Activated gamma-delta T cell treated with anti-CD3 and anti-CD28 coated beads, Interleukin-2, amount 50 U/mL, for 16 hours (primary cell): Measurements from ENCODE around the gene HAPSTR1.
A peak's percentile ranks its signal among the peaks of the same experiment; 100 is the strongest.
"Not testable (repeated sequence)": the region's sequence is repeated elsewhere in the genome, so short reads cannot be mapped to it uniquely, and the experiment has no call there.

Experiments used
- DNase-seq: peaks from one replicate; pipeline ENCODE4 v3.0.0-alpha.2; 2020; ENCODE audit warnings: low read depth

HAPSTR1 gene

GRCh38 chr16:9090960-9091866 is at the start of gene HAPSTR1:
TSS of gene HAPSTR1 (plus strand) at chr16:9091644. CDS start at chr16:9092045, 401 bp downstream.
- peak; percentile 98 for DNase-seq

GRCh38 chr16:9042533-9042932 is 48.9 kb upstream of the HAPSTR1 start:
- no peak for DNase-seq

DNA sequence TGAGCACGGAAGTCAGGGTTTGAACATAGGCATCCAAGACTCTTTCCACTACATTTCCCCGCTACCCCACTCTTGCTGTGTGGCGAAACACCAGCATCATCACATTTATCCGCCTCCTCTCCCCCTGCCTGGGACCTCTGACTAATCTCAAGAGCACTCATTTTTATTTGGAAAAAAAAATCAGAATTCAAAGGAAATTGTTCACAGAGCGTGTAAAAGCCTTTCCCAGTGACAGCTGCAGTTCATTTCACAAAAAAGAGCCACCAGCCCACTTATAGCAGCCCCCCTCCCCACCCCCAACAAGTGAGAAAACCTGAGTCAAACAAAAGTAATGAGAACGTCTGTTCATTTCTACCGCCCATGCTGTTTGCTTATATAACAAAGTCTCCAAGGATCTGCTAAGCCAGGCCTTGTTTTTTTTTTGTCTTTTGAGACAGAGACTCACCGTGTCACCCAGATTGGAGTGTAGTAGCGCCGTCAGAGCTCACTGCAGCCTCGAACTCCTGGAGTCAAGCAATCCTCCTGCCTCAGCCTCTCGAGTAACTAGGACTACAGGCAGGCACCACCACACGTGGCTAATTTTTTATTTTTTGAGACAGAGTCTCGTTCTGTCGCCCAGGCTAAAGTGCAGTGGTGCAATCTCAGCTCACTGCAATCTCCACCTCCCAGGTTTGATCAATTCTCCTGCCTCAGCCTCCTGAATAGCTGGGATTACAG is 48.3 kb upstream of the HAPSTR1 start:
- no peak for DNase-seq

- not testable (repeated sequence) for DNase-seq
These were observed 45.9 kb upstream of the HAPSTR1 start for GRCh38 chr16:9045562-9045961.

- DNase-seq = no peak
These were observed 44.8 kb upstream of the HAPSTR1 start for GRCh38 chr16:9046667-9047055.

GRCh38 chr16:9047689-9048301 is 43.6 kb upstream of the HAPSTR1 start:
- DNase-seq = peak; percentile 7

GRCh38 chr16:9048302-9048700 is 43.1 kb upstream of the HAPSTR1 start:
- no peak for DNase-seq

- no peak for DNase-seq
These were observed 42.2 kb upstream of the HAPSTR1 start for GRCh38 chr16:9049241-9049640.

GRCh38 chr16:9050102-9050830 is 41.2 kb upstream of the HAPSTR1 start:
- DNase-seq = no peak

DNA sequence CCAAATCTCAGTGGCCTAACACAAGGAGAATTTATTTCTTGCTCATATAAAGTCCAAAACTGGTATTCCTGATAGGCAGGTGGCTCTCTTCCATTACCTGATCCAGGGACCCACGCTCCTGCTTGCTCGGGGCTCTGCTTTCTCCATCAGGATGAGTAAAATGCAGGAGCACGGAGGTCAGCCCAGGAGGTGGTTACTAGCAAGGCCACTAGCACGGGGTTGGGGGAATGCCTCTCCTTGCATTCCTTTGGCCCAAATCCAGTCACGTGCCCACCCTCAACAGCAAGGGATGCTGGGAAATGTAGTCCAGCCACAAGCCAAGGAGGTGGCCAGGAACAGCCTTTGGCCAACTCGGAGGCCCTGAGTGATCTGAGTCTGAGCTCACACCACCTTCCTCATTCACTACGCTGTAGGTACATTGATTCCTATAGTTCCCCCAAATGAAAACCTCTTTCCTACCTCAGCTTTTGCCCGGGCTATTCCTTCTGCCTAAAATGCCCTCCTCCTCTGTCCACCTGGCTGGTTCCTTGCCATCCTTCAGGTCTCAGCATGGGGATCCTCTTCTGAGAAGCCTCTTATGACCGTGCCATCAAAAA is 38.3 kb upstream of the HAPSTR1 start:
- DNase-seq = no peak

DNA sequence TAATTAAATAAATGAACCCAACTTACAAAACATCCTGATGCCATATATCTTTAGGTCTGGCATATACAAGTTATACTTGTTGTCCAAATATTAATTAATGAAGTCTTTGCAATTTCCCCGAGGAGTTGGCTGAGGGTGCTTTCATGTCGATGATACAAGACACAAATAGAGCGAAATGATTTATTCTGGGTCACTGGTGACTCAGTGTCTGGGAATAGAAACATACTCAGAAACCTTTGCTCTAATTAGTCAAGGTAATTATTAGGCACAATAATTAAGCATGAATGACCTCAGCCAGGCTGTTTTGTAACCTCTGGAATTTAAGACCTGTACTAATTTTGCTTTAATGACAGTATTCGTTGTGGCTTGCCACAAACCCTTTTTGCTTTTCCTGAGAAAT is 37.0 kb upstream of the HAPSTR1 start:
- no peak for DNase-seq

- no peak for DNase-seq
These were observed 36.3 kb upstream of the HAPSTR1 start for GRCh38 chr16:9055115-9055514.

DNA sequence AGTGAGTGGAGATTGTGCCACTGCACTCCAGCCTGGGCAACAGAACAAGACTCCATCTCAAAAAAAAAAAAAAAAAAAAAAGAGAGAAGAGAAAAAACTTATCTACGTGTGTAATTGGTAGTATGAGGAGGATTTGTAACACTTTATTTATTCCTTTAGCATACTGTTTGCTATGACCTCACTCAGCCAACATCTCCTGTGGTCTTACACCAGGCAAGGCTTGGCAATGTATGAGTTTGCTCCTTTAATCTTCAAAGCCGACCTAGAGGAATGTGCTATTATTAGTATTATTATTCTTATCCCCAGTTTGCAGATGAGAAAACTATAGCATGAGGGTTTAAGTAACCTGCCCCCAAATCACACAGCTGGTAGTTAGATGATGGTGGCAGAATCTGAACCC is 35.8 kb upstream of the HAPSTR1 start:
- DNase-seq = no peak

GRCh38 chr16:9056061-9056460 is 35.4 kb upstream of the HAPSTR1 start:
- DNase-seq = no peak

DNA sequence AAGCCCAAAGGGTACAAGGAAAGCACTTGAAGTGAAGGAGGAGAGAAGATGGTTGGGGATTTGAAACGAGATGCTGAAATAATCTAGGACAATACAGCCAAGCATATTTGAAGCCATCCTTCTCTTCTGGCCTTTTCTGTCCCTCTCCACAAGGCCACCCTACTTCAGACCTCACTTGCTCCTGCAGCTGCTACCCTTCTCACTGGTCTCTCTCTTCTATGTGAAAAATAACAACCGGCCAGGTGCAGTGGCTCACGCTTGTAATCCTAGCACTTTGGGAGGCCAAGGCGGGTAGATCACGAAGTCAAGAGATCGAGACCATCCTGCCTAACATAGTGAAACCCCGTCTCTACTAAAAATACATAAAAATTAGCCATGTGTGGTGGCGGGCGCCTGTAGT is 33.2 kb upstream of the HAPSTR1 start:
- DNase-seq = no peak

DNA sequence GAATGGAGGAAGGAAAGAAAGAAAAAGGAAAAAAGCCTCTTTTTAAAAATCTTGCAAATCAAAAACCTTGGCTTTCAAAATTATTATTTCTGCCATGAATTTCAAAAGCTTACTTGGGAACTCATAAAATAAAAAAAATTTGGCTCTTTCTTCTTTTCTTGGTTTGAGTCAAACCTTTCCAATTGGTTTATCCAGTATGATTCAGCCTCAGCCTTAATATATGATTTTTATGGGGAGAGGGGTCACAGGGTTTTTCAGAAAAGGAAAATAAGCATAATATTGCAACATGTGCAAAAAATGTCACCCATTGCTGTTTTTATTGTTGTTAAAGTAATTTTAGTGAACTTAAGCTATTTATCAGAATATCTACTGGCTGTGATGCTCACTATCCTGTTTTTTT is 31.2 kb upstream of the HAPSTR1 start:
- DNase-seq = no peak

GRCh38 chr16:9061358-9061813 is 30.1 kb upstream of the HAPSTR1 start:
- no peak for DNase-seq

GRCh38 chr16:9062301-9062700 is 29.1 kb upstream of the HAPSTR1 start:
- no peak for DNase-seq

DNA sequence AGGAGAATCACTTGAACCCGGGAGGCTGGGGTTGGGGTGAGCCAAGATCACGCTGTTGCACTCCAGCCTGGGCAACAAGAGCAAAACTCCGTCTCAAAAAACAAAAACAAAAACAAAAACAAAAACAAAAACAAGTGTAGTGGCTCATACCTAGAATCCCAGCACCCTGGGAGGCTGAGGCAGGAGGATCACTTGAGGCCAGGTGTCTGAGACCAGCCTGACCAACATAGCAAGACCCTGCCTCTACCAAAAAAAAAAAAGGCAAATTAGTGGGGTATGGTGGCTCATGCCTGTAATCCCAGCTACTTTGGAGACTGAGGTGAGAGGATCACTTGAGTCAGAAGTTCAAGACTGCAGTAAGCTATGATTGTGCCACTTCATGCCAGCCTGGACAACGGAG is 26.4 kb upstream of the HAPSTR1 start:
- no peak for DNase-seq

DNA sequence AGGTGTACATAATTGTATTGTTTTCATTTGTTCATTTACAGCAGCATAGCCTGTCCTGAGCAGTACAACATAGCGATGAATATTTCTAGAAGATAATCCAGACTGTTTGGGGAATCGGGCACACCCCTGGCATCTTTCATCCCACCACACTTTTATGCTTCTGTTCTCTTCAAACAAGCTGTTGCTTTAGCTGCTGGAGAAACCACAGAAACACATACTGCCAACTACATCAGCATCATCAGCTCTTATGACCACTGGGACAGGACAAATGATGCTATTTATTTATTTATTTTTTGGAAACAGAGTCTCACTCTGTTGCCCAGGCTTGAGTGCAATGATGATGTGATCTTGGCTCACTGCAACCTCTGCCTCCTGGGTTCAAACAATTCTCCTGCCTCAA is 22.6 kb upstream of the HAPSTR1 start:
- DNase-seq = no peak

DNA sequence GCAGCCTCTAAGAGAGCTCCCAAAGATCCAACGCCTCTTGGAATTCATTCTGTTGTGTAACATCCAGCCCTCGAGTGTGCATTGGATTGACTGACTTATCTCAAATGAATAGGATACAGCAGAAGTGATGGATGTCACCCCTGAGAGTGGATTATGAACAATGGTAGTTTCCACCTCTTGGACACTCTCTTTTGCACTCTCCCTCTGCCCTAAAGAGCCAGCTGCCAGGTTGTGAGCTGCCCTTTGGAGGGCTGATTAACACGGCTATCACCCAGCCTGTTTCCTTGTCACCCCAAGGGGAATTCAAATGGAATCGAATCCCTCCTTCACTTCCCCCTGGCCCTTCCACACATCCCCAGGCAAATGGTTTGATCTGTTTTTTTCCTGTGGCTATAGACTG is 21.2 kb upstream of the HAPSTR1 start:
- DNase-seq = no peak

- DNase-seq = no peak
These were observed 20.1 kb upstream of the HAPSTR1 start for GRCh38 chr16:9071377-9071776.
